ENCODE results near the gene PCBP3.

PCBP3 gene

GRCh38 chr21:45801989-45802388 is 158.5 kb downstream of the PCBP3 start:
- Histone ChIP-seq H4K20me1 (ENCODE audit: low read depth, low read length) (no peaks in the 10 kb centered on the region), H3K4me3 (ENCODE audit: insufficient read depth, low read length, poor library complexity, severe bottlenecking) (no peak overlapping the region), H3K79me2 (ENCODE audit: insufficient read depth, low read length) (no peaks in the 10 kb centered on the region), H3K4me2 (ENCODE audit: low read depth, low read length, poor library complexity, severe bottlenecking) (no peak overlapping the region), H3K9me2 (replicated peaks; ENCODE audit: insufficient read depth, low read length) (no peaks in the 10 kb centered on the region), H3K9me3 (ENCODE audit: insufficient read depth, low read length) (no peaks in the 10 kb centered on the region), H3F3A (ENCODE audit: insufficient read depth) (no peaks in the 10 kb centered on the region), H2AFZ (ENCODE audit: low read depth, low read length, severe bottlenecking) (no peak overlapping the region), H3K27ac (ENCODE audit: low read depth, low read length) (no peak overlapping the region), H3K9ac (ENCODE audit: low read length) (no peak overlapping the region), H3K27me3 (ENCODE audit: low read length) (no peaks in the 10 kb centered on the region), H3K36me3 (ENCODE audit: low read length) (no peaks in the 10 kb centered on the region)
- TF ChIP-seq CTCF (IDR thresholded peaks at IDR 0.05; ENCODE audit: insufficient read depth, low read length, poor library complexity, severe bottlenecking) (no peak), EZH2phosphoT487 (conservative IDR thresholded peaks at IDR 0.05; ENCODE audit: low read length) (no peak)

- H4K20me1 ChIP-seq (ENCODE audit: low read depth, low read length), result no peaks in the 10 kb centered on the region
- H3K27me3 ChIP-seq (ENCODE audit: low read length), result no peaks in the 10 kb centered on the region
- H3K9me3 ChIP-seq (ENCODE audit: insufficient read depth, low read length), result no peaks in the 10 kb centered on the region
- TF ChIP-seq CTCF (IDR thresholded peaks at IDR 0.05; ENCODE audit: insufficient read depth, low read length, poor library complexity, severe bottlenecking) (no peak), EZH2phosphoT487 (conservative IDR thresholded peaks at IDR 0.05; ENCODE audit: low read length) (no peak)
- no peaks in the 10 kb centered on the region for H3K9me2 ChIP-seq (replicated peaks; ENCODE audit: insufficient read depth, low read length)
- H3F3A ChIP-seq (ENCODE audit: insufficient read depth), result no peaks in the 10 kb centered on the region
- H2AFZ ChIP-seq (ENCODE audit: low read depth, low read length, severe bottlenecking), result no peak overlapping the region
- H3K4me3 ChIP-seq (ENCODE audit: insufficient read depth, low read length, poor library complexity, severe bottlenecking), result no peak overlapping the region
- no peaks in the 10 kb centered on the region for H3K36me3 ChIP-seq (ENCODE audit: low read length)
- no peak overlapping the region for H3K4me2 ChIP-seq (ENCODE audit: low read depth, low read length, poor library complexity, severe bottlenecking)
- H3K27ac ChIP-seq (ENCODE audit: low read depth, low read length), result no peak overlapping the region
- no peak overlapping the region for H3K9ac ChIP-seq (ENCODE audit: low read length)
- H3K79me2 ChIP-seq (ENCODE audit: insufficient read depth, low read length), result no peaks in the 10 kb centered on the region
These were observed 158.9 kb downstream of the PCBP3 start for GRCh38 chr21:45802425-45802824.

GRCh38 chr21:45802956-45803617 is 159.6 kb downstream of the PCBP3 start:
- Histone ChIP-seq H3K9me2 (replicated peaks; ENCODE audit: insufficient read depth, low read length) (no peaks in the 10 kb centered on the region), H3F3A (ENCODE audit: insufficient read depth) (no peaks in the 10 kb centered on the region), H3K4me3 (ENCODE audit: insufficient read depth, low read length, poor library complexity, severe bottlenecking) (no peak overlapping the region), H3K9me3 (ENCODE audit: insufficient read depth, low read length) (no peaks in the 10 kb centered on the region), H3K27me3 (ENCODE audit: low read length) (no peaks in the 10 kb centered on the region), H4K20me1 (ENCODE audit: low read depth, low read length) (no peaks in the 10 kb centered on the region), H3K27ac (ENCODE audit: low read depth, low read length) (no peak overlapping the region), H3K79me2 (ENCODE audit: insufficient read depth, low read length) (no peaks in the 10 kb centered on the region), H3K4me2 (ENCODE audit: low read depth, low read length, poor library complexity, severe bottlenecking) (no peak overlapping the region), H2AFZ (ENCODE audit: low read depth, low read length, severe bottlenecking) (no peak overlapping the region), H3K9ac (ENCODE audit: low read length) (no peak overlapping the region), H3K36me3 (ENCODE audit: low read length) (no peaks in the 10 kb centered on the region)
- TF ChIP-seq CTCF (IDR thresholded peaks at IDR 0.05; ENCODE audit: insufficient read depth, low read length, poor library complexity, severe bottlenecking) (no peak), EZH2phosphoT487 (conservative IDR thresholded peaks at IDR 0.05; ENCODE audit: low read length) (no peak)

All from SU-DHL-6 (cell line).